Measurements from ENCODE around the gene TMEM221. TPM values are rescaled to one million over a fixed set of nuclear protein-coding genes. Genes with fewer than 3 reads are reported as not detected.
"Not testable (repeated sequence)": the region's sequence is repeated elsewhere in the genome, so short reads cannot be mapped to it uniquely, and the experiment has no call there.

The TMEM221 gene
- not detected for total RNA-seq
- long read RNA-seq, result 0 reads

DNA sequence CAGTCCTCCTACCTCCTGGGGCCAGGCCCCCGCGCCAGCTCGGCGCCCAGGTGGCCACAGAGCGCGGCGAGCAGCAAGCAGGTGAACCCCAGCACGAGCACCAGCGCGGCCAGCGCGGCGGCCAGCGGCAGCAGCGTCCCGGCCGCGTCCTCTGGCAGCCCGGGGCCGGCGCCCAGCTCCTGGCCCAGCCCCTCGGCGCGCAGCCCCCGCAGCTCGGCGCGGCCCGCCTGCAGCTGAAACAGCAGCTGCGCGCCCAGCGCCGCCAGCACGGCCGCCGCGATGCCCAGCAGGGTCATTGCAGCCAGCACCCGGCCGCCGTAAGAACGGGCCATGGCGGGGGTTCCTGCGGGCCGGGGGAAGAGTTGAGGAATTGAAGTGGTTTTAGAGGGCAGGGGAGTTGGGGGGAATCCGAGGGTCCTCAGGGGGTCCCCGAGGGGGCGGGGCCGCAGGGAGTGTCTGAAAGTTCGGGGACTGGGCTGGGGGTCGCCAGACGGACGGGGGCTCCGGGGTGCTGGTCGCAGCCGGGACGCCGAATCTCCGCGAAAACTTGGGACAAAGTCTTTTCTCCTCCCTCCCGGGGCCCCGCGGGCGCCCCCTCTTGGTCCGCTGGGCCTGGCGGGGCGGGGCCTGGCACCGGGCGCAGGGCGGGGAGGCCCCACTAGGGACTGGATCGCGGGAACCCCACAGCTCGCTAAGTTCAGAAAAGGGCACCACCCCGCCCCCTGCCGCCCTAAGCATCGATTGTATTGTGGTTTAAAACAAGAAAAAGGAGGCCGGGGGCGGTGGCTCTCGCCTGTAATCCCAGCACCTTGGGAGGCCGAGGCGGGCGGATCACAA, at the start of gene TMEM221:
TMEM221 (minus strand) TSS at position 538 of the 837 bp plus-strand sequence; CDS start at position 332, 206 bp downstream.
- DNase-seq (ENCODE audit: low spot score), result no peak

GRCh38 chr19:17497149-17497798, 48.8 kb upstream of the TMEM221 start:
- DNase-seq (ENCODE audit: low spot score), result no peak

- no peak for DNase-seq (ENCODE audit: low spot score)
These were observed 48.0 kb upstream of the TMEM221 start for GRCh38 chr19:17496337-17496997.

GRCh38 chr19:17495639-17496296, 47.3 kb upstream of the TMEM221 start:
- no peak for DNase-seq (ENCODE audit: low spot score)

GRCh38 chr19:17491287-17491686, 42.8 kb upstream of the TMEM221 start:
- DNase-seq (ENCODE audit: low spot score), result no peak

- no peak for DNase-seq (ENCODE audit: low spot score)
These were observed 41.9 kb upstream of the TMEM221 start for GRCh38 chr19:17490411-17490810.

DNA sequence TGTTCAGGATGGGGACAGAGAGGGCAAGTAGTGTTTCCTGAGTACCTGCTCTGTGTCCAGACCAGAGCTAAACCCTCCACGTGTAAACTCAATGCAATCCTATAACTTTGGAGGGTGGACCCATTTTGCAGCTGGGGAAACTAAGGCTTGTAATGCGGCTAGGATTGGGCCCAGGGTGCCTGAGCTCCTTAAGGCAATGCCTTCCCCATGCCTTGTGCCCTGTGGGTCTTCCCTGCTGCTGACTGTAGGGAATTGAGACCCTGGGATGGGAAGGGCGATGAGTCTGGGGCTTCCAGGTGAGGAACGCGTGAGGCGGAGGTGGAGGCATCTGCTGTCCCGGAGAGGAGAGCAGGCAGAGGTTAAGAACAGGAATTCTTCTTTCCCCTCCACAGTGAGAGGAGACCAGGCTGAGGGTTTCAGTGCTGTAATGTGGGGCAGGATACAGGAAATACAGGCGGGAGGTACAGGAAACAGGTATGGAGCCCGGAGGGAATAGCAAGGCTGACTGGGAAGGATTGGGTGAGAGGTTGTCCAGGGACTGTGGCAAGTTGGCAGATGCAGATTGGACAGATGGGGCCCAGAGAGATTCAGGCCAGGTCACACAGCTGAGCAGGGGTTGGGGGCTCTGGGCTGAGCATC, 41.0 kb upstream of the TMEM221 start:
- DNase-seq (ENCODE audit: low spot score), result no peak

DNA sequence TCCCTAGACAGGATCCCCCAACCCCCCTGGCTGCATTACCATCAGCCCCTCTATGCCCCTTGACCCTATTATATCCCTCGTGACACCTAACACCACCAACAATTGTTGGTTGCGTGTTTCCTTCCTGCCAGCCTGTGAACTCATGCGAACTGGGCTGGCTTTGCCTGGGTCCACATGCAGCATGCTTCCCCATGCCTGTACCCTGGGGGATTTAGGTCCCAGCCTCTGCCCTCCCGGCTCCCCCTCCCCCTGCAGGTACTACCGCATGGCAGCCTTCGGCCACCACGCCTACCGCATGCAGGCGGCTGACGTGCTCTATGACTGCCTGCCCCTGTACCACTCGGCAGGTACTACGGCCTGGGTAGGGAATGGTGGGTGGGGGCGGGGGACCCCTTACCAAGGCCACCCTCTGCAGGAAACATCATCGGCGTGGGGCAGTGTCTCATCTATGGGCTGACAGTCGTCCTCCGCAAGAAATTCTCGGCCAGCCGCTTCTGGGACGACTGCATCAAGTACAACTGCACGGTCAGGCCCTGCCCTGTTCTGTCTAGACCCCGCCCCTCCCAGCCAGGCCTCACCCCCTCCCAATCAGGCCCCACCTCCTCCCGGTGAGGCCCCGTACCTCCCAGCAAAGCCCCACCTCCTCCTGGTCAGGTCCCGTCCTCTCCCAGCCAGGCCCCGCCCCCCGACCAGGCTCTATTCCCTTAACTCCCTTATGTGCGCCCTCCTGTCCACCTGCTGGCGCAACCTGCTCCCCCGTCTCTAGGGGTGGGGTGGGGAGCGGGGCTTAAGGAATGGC, 40.3 kb upstream of the TMEM221 start:
- DNase-seq (ENCODE audit: low spot score), result no peak

DNA sequence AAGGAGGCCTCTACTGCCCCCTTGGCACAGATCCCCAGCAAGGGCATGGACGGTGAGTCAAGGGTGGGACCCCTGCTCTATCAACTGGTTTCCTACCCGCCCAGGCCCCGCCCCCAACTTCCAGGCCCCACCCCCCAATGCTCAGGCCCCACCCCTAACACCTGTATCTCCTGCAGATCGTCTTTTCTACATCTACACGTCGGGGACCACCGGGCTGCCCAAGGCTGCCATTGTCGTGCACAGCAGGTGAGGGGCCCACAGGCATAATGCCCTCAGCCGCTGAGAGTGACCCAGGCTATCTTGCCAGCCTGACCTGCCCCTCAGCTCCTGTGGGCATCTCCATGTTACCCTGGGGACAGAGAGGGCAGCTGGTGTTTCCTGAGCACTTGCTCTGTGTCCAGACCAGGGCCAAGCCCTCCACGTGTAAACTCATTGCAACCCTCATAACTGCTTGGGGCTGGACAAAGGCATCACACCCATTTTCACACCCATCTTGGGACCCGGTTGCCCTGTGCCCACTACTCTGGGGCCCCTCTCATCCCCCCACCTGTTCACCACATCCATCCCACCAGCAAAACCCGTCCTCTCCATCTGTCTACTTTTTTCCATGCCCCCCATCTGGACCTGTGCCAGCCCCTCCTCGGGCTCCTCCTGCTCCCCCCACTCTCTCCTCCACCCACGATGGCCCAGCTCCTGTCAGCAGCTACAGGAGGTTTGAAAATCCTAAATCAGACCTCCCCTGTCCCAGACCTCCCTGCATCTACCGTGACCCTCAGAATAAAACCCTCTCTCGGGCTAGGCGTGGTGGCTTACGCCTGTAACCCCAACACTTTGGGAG, 39.0 kb upstream of the TMEM221 start:
- DNase-seq (ENCODE audit: low spot score), result no peak

DNA sequence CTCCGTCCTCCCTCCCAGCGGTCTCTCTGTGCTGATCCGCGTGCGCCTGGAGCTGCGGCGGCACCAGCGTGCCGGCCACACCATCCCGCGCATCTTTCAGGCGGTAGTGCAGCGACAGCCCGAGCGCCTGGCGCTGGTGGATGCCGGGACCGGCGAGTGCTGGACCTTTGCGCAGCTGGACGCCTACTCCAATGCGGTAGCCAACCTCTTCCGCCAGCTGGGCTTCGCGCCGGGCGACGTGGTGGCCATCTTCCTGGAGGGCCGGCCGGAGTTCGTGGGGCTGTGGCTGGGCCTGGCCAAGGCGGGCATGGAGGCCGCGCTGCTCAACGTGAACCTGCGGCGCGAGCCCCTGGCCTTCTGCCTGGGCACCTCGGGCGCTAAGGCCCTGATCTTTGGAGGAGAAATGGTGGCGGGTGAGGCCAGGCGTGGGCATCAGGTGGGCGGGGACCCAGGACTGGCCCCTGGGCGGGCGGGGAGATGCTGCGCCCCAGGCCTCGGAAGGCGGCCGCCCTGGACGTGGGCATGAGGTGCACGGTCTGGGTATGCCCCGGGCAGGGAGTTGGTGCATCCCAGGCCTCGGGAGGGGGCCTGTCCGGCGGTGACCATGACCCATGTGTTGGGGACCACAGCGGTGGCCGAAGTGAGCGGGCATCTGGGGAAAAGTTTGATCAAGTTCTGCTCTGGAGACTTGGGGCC, 38.2 kb upstream of the TMEM221 start:
- no peak for DNase-seq (ENCODE audit: low spot score)

GRCh38 chr19:17484520-17485185, 36.2 kb upstream of the TMEM221 start:
- no peak for DNase-seq (ENCODE audit: low spot score)

DNA sequence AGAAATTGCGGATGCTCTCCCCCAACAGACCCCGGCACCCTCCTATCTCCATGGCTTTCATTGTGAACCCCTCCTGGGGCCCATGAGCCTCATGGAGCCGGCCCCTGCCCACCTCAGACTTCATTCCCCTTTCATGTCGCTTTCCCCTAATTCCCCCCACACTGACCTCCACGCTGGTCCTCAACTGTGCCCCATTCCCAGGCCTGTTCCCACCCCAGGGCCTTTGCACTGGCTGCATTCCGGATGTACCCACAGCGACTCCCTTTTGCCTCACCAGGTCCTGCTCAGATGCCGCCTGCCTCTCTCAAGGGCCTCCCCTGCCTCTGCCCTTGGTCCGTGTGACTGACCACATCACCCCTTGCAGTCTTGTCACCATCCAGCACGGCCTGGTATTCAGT, 35.1 kb upstream of the TMEM221 start:
- DNase-seq (ENCODE audit: low spot score), result no peak

GRCh38 chr19:17482877-17483604, 34.6 kb upstream of the TMEM221 start:
- DNase-seq (ENCODE audit: low spot score), result no peak

DNA sequence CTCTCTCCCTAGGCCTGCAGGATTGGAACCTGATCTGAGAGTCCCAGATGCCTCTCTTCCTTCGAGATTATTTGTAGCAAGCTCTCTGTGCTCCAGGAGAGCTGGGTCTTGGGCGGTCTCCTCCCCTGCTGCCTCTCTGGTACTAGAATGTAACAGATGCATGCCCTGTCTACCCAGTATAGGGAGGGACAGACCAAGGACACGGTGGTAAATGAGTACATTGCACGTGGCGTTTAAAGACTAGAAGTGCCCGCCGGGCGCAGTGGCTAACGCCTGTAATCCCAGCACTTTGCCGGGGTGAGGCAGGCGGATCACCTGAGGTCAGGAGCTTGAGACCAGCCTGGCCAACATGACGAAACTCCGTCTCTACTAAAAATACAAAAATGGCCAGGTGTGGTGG, 33.5 kb upstream of the TMEM221 start:
- DNase-seq (ENCODE audit: low spot score), result no peak

DNA sequence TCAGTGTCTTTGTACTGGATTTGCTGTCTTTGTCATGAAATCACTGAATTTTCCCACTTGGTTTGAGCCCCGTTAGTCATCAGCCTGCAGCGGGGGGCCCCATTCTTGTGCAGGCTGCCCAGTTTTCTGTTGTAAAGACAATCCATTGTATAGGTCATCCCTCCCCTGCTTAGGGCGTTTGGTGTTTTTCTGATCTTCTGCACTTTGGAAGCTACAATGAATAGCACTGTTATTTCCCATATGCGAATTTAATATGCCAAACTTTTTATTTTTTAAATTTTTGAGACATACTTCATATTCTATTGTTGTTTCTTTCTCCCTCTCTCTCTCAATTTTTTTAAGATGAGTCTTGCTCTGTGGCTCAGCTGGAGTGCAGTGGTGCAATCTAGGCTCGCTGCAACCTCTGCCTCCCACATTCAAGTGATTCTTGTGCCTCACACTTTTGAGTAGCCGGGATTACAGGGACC, 30.9 kb upstream of the TMEM221 start:
- DNase-seq (ENCODE audit: low spot score), result no peak

GRCh38 chr19:17475541-17476115, 27.2 kb upstream of the TMEM221 start:
- DNase-seq (ENCODE audit: low spot score), result no peak

DNA sequence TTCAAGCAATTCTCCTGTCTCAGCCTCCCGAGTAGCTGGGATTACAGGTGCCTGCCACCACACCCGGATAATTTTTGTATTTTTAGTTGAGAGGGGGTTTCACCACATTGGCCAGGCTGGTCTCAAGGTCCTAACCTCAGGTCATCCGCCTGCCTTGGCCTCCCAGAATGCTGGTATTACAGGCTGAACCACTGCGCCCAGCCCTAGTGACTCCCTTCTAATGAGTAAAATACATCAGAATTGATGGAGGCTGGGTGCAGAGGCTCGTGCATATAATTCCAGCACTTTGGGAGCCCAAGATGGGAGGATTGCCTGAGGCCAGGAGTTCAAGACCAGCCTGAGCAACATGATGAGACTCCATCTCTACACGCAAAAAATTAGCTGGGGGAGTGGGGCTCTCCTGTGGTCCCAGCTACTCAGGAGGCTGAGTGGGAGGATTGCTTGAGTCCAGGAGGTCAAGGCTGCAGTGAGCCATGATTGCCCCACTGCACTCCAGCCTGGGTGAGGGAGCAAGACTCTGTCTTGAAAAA, 26.6 kb upstream of the TMEM221 start:
- not testable (repeated sequence) for DNase-seq (ENCODE audit: low spot score)
